Neural progenitor cell (in vitro differentiated cells): ENCODE results near the gene CDIP1.

Experiments used
- EZH2 ChIP-seq: fragments of 200-600 bp; sonication (generic); IDR thresholded peaks from 2 replicates; pipeline ENCODE4 v1.6.1; 2017; ENCODE audit warnings: antibody characterized with exemption, mild to moderate bottlenecking, moderate library complexity
- EZH2phosphoT487 ChIP-seq: fragments of 200-600 bp; sonication (generic); IDR thresholded peaks from 2 replicates; pipeline ENCODE4 v1.6.1; 2017; ENCODE audit warnings: antibody characterized with exemption
- TF ChIP-seq, protein P1 (sequence below): fragments of 200-600 bp; sonication (generic); IDR thresholded peaks from 2 replicates; pipeline ENCODE4 v1.5.1; 2017; ENCODE audit warnings: antibody characterized with exemption, mild to moderate bottlenecking

DNA sequence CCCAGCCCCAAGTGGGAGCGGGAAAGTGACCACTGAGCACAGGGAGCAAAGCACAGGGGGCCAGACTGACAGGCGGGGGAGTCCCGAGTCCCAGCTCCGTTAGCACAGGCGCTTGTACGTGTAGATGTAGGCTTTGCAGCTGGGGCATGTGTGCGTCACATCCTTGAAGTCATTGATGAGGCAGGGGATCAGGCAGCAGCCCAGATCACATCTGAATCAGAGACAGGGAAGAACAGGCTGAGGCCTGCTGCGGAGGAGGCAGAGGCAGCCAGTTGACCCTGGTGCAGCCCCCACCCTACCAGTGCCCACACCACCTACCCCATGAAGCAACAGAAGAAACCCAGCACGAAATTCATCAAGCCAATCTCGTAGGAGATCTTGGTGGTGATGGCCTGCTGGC lies 26.1 kb downstream of the CDIP1 start:
- TF ChIP-seq, protein P1, sequence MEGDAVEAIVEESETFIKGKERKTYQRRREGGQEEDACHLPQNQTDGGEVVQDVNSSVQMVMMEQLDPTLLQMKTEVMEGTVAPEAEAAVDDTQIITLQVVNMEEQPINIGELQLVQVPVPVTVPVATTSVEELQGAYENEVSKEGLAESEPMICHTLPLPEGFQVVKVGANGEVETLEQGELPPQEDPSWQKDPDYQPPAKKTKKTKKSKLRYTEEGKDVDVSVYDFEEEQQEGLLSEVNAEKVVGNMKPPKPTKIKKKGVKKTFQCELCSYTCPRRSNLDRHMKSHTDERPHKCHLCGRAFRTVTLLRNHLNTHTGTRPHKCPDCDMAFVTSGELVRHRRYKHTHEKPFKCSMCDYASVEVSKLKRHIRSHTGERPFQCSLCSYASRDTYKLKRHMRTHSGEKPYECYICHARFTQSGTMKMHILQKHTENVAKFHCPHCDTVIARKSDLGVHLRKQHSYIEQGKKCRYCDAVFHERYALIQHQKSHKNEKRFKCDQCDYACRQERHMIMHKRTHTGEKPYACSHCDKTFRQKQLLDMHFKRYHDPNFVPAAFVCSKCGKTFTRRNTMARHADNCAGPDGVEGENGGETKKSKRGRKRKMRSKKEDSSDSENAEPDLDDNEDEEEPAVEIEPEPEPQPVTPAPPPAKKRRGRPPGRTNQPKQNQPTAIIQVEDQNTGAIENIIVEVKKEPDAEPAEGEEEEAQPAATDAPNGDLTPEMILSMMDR: no peak
- TF ChIP-seq EZH2 (no peak), EZH2phosphoT487 (no peak)
